ENCODE measurements around the gene KIF1B.

GRCh38 chr1:10299151-10299550 is 88.8 kb downstream of the KIF1B start:
- TF ChIP-seq CTCF (IDR thresholded peaks at IDR 0.05) (no peak), REST (IDR thresholded peaks at IDR 0.05; ENCODE audit: insufficient read depth in 1 of 2, low read depth in 2 of 2, low read length in 1 of 2) (no peak)

Measured in Panc1 (cell line).